Fibroblast of villous mesenchyme (primary cell): Measurements from ENCODE around the gene OCA2. TPM values are rescaled to one million over a fixed set of nuclear protein-coding genes. Genes with fewer than 3 reads are reported as not detected.

Experiments
- DNase-seq: peaks from one replicate; pipeline ENCODE4 v3.0.0-alpha.2; 2010; ENCODE audit warnings: low read depth
- H3K4me3 ChIP-seq: 2 replicates; pipeline ENCODE4 v1.5.1; 2011; ENCODE audit warnings: low read depth, mild to moderate bottlenecking, low read length
- total RNA-seq: library from RNA; depleted of rRNA; stranded (reverse); fragments of >200 nt; gene quantifications from 2 replicates; pipeline ENCODE4 v1.2.3, GENCODE V29; 2012
- TF ChIP-seq, protein P1 (sequence below): IDR thresholded peaks from 2 replicates; pipeline ENCODE4 v1.5.1; 2012; ENCODE audit warnings: low read depth, mild to moderate bottlenecking, low read length; ENCODE audit not compliant: insufficient read depth

The OCA2 gene
- total RNA-seq, 1 donor: not detected

- no peak overlapping the region for H3K4me3 ChIP-seq
- TF ChIP-seq, protein P1, sequence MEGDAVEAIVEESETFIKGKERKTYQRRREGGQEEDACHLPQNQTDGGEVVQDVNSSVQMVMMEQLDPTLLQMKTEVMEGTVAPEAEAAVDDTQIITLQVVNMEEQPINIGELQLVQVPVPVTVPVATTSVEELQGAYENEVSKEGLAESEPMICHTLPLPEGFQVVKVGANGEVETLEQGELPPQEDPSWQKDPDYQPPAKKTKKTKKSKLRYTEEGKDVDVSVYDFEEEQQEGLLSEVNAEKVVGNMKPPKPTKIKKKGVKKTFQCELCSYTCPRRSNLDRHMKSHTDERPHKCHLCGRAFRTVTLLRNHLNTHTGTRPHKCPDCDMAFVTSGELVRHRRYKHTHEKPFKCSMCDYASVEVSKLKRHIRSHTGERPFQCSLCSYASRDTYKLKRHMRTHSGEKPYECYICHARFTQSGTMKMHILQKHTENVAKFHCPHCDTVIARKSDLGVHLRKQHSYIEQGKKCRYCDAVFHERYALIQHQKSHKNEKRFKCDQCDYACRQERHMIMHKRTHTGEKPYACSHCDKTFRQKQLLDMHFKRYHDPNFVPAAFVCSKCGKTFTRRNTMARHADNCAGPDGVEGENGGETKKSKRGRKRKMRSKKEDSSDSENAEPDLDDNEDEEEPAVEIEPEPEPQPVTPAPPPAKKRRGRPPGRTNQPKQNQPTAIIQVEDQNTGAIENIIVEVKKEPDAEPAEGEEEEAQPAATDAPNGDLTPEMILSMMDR: no peak
Measured at GRCh38 chr15:27742751-27743477, 356.2 kb downstream of the OCA2 start.

DNA sequence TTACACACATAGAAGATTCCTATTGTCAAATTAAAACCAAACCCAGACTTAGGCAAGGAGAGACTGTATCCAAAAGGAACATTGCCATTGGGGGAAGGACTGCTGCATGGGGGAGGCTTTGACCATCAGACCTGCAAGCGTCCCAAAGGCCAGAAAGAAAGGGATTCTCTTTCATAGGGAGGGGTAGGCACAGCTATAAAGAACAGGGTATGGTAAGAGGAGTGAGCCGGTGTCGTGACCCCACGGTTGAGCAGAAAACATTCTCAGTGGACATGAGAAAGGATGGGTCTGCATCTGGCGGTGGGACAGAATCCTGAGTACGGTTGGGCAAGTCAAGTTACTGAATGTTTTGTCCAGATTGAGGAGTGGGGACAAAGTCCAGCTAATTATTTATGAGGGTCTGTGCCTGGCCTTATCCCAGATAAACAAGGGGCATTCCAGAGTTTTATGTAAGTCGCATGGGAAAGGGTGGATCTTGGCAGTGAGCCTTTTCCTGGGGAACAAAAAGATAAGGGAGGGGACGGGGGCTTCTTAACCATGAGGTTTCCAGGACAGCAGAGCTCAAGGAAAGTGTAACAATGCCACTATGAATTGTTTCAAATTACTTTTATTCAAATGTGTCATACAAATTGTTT, 357.8 kb downstream of the OCA2 start:
- no peak for DNase-seq

More at GRCh38 chr15:27742751-27743477, 356.2 kb downstream of the OCA2 start:
- no peak for DNase-seq

GRCh38 chr15:27734785-27735495, 364.2 kb downstream of the OCA2 start:
- no peak for DNase-seq
- H3K4me3 ChIP-seq: no peak overlapping the region
- TF ChIP-seq, protein P1: no peak

More for the DNA sequence above, 357.8 kb downstream of the OCA2 start:
- TF ChIP-seq, protein P1: no peak
- no peak overlapping the region for H3K4me3 ChIP-seq

GRCh38 chr15:27731776-27732175, 367.3 kb downstream of the OCA2 start:
- DNase-seq: no peak
- no peak overlapping the region for H3K4me3 ChIP-seq
- TF ChIP-seq, protein P1: no peak

DNA sequence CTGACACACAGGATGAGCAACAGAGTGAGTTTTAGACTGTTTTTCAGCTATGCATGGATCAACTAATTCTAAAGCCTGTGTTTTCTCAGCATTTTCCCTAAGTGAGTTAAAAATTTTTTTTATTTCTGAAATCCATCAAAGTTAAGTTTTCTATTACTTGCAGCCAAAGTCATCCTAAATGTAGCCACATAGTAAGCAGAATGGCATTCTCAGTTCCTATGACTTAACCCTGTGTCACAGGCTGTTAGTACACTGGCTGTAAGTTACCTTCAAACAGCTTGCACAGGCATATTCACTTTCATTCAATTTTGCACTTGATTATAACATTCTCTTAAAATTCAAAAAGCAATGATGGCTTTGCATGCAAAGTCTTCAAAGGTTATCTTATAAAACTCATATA, 368.2 kb downstream of the OCA2 start:
- TF ChIP-seq, protein P1: no peak
- H3K4me3 ChIP-seq: no peak overlapping the region
- DNase-seq: no peak

- no peak overlapping the region for H3K4me3 ChIP-seq
- DNase-seq: no peak
- TF ChIP-seq, protein P1: no peak
Measured at GRCh38 chr15:27725731-27726130, 373.4 kb downstream of the OCA2 start.
